ENCODE results near the gene PDZD7.

The PDZD7 gene

DNA sequence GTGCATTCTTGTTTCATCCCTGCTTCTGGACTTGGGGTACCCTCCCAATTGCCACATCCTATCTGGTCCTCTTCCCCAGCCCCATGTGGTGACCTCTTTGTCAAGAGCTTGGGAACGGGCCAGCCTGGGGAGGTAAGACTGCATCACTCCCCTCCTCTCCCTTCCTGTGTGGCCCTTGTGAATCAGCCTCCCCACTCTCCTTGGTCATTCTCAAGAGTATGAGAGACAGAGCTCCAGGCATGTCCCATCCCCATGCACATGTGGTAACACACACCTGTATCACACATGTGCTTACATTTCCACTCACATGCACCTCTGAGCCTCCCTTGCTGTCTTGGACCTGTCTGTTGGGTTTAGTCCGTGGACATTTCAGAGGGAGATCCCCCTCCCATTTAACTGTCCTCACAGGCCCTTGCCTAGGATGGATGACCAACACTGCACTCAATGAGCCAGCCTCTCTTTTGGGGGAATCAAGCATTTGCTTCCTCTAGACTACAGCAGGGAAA lies 46.2 kb downstream of the PDZD7 start:
- no peak overlapping the region for H3K4me3 ChIP-seq (ENCODE audit: low read length)
- H3K4me1 ChIP-seq (ENCODE audit: control insufficient read depth, insufficient read depth, low read length) = peaks cover 28% of the 10 kb centered on the region
- H3K9me3 ChIP-seq (ENCODE audit: control insufficient read depth, low read length) = no peaks in the 10 kb centered on the region
- no peaks in the 10 kb centered on the region for H3K27me3 ChIP-seq (replicated peaks; ENCODE audit: control insufficient read depth, insufficient read depth, low read length)
- DNase-seq (ENCODE audit: low read depth) = no peak
- H3K9ac ChIP-seq (ENCODE audit: low read length) = no peak overlapping the region
- peaks cover 13% of the 10 kb centered on the region for H3K36me3 ChIP-seq (ENCODE audit: control insufficient read depth, insufficient read depth, low read length, severe bottlenecking)

DNA sequence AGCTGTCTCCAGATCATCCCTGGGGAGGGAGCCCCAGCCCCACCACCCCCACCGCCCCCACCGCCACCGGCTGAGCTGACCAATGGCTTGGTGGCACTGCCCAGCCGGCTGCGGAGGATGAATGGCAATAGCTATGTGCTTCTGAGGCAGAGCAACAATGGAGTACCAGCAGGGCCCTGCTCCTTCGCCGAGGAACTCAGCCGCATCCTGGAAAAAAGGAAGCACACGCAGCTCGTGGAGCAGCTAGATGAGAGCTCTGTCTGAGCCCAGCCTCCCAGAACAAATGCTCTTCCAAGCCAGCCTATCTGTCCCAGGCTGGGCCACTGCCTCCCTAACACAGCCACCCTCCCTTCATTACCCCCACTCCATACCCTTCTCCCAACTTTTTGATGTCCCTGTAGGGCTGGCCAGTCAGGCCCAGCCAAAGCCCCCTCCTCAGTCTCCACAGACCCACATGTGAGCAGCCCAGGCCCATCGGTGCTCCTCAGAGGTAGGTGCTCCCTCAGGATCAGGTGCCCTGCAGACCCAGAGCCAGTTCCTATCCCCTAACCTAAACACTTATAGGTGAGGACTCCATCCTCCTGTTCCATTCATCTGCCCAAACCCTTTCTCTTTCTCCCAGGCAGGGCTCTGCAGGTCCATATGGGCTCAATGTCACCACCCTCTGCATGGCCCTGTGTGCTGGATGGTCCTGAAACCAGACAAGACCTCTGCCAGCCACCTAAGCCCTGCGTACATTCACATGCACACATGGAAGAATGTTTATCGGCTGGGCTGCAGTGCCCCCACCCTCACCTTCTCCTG lies 46.9 kb downstream of the PDZD7 start:
- Histone ChIP-seq H3K9me3 (ENCODE audit: control insufficient read depth, low read length) (no peaks in the 10 kb centered on the region), H3K4me1 (ENCODE audit: control insufficient read depth, insufficient read depth, low read length) (peaks cover 24% of the 10 kb centered on the region), H3K27me3 (replicated peaks; ENCODE audit: control insufficient read depth, insufficient read depth, low read length) (no peaks in the 10 kb centered on the region), H3K4me3 (ENCODE audit: low read length) (no peak overlapping the region), H3K9ac (ENCODE audit: low read length) (no peak overlapping the region), H3K36me3 (ENCODE audit: control insufficient read depth, insufficient read depth, low read length, severe bottlenecking) (peaks cover 7% of the 10 kb centered on the region)
- no peak for DNase-seq (ENCODE audit: low read depth)

DNA sequence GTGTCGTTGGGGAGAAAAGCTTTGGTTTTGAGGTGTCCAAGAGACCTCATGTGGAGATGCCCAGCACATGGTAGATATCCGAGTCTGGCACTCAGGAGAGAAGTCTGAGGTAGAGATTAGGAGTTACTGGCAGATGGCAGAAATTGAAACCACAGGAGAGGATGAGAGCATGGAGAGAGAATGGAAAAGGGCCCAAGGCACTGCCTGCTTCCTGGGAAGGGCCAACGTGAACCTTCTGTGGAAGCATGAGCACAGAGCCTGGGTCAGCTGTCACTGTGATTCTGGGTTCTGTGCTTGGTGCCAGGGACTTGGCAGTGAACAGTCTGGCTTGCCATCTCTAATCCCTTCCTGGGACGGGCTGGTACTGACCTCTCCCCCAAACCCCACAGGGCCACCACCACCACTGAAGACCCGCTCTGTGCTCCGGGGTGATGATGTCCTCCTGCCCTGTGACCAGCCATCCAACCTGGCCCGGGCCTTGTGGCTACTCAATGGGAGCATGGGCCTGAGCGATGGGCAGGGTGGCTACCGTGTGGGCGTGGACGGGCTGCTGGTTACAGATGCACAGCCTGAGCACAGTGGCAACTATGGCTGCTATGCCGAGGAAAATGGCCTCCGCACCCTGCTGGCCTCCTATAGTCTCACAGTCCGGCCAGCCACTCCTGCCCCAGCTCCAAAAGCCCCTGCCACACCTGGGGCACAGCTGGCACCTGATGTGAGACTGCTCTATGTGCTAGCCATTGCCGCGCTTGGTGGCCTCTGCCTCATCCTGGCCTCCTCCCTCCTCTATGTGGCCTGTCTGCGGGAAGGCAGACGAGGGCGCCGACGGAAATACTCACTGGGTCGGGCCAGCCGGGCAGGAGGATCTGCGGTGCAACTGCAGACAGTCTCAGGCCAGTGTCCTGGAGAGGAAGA lies 47.8 kb downstream of the PDZD7 start:
- Histone ChIP-seq H3K9ac (ENCODE audit: low read length) (no peak overlapping the region), H3K27me3 (replicated peaks; ENCODE audit: control insufficient read depth, insufficient read depth, low read length) (no peaks in the 10 kb centered on the region), H3K4me1 (ENCODE audit: control insufficient read depth, insufficient read depth, low read length) (peaks cover 15% of the 10 kb centered on the region), H3K9me3 (ENCODE audit: control insufficient read depth, low read length) (no peaks in the 10 kb centered on the region), H3K36me3 (ENCODE audit: control insufficient read depth, insufficient read depth, low read length, severe bottlenecking) (peaks cover 7% of the 10 kb centered on the region), H3K4me3 (ENCODE audit: low read length) (no peak overlapping the region)
- DNase-seq (ENCODE audit: low read depth) = no peak

GRCh38 chr10:100981178-100981772 lies 49.7 kb downstream of the PDZD7 start:
- Histone ChIP-seq H3K4me1 (ENCODE audit: control insufficient read depth, insufficient read depth, low read length) (peaks cover 1% of the 10 kb centered on the region), H3K36me3 (ENCODE audit: control insufficient read depth, insufficient read depth, low read length, severe bottlenecking) (peaks cover 7% of the 10 kb centered on the region), H3K27me3 (replicated peaks; ENCODE audit: control insufficient read depth, insufficient read depth, low read length) (no peaks in the 10 kb centered on the region), H3K9ac (ENCODE audit: low read length) (no peak overlapping the region), H3K9me3 (ENCODE audit: control insufficient read depth, low read length) (no peaks in the 10 kb centered on the region), H3K4me3 (ENCODE audit: low read length) (no peak overlapping the region)
- no peak for DNase-seq (ENCODE audit: low read depth)

- Histone ChIP-seq H3K36me3 (ENCODE audit: control insufficient read depth, insufficient read depth, low read length, severe bottlenecking) (peaks cover 7% of the 10 kb centered on the region), H3K4me3 (ENCODE audit: low read length) (no peak overlapping the region), H3K9ac (ENCODE audit: low read length) (no peak overlapping the region), H3K9me3 (ENCODE audit: control insufficient read depth, low read length) (no peaks in the 10 kb centered on the region), H3K4me1 (ENCODE audit: control insufficient read depth, insufficient read depth, low read length) (no peaks in the 10 kb centered on the region), H3K27me3 (replicated peaks; ENCODE audit: control insufficient read depth, insufficient read depth, low read length) (no peaks in the 10 kb centered on the region)
- no peak for DNase-seq (ENCODE audit: low read depth)
Measured at GRCh38 chr10:100980711-100981110, 50.2 kb downstream of the PDZD7 start.

GRCh38 chr10:100980311-100980710 lies 50.6 kb downstream of the PDZD7 start:
- H3K4me3 ChIP-seq (ENCODE audit: low read length) = no peak overlapping the region
- H3K27me3 ChIP-seq (replicated peaks; ENCODE audit: control insufficient read depth, insufficient read depth, low read length) = no peaks in the 10 kb centered on the region
- no peaks in the 10 kb centered on the region for H3K9me3 ChIP-seq (ENCODE audit: control insufficient read depth, low read length)
- DNase-seq (ENCODE audit: low read depth) = no peak
- H3K4me1 ChIP-seq (ENCODE audit: control insufficient read depth, insufficient read depth, low read length) = no peaks in the 10 kb centered on the region
- H3K36me3 ChIP-seq (ENCODE audit: control insufficient read depth, insufficient read depth, low read length, severe bottlenecking) = peaks cover 7% of the 10 kb centered on the region
- no peak overlapping the region for H3K9ac ChIP-seq (ENCODE audit: low read length)

- DNase-seq (ENCODE audit: low read depth) = no peak
- Histone ChIP-seq H3K4me1 (ENCODE audit: control insufficient read depth, insufficient read depth, low read length) (no peaks in the 10 kb centered on the region), H3K9ac (ENCODE audit: low read length) (no peak overlapping the region), H3K9me3 (ENCODE audit: control insufficient read depth, low read length) (no peaks in the 10 kb centered on the region), H3K27me3 (replicated peaks; ENCODE audit: control insufficient read depth, insufficient read depth, low read length) (no peaks in the 10 kb centered on the region), H3K4me3 (ENCODE audit: low read length) (no peak overlapping the region), H3K36me3 (ENCODE audit: control insufficient read depth, insufficient read depth, low read length, severe bottlenecking) (peaks cover 7% of the 10 kb centered on the region)
Measured at GRCh38 chr10:100979791-100980272, 51.1 kb downstream of the PDZD7 start.

- peaks cover 7% of the 10 kb centered on the region for H3K36me3 ChIP-seq (ENCODE audit: control insufficient read depth, insufficient read depth, low read length, severe bottlenecking)
- no peak overlapping the region for H3K9ac ChIP-seq (ENCODE audit: low read length)
- H3K9me3 ChIP-seq (ENCODE audit: control insufficient read depth, low read length) = no peaks in the 10 kb centered on the region
- no peaks in the 10 kb centered on the region for H3K4me1 ChIP-seq (ENCODE audit: control insufficient read depth, insufficient read depth, low read length)
- H3K4me3 ChIP-seq (ENCODE audit: low read length) = no peak overlapping the region
- DNase-seq (ENCODE audit: low read depth) = no peak
- no peaks in the 10 kb centered on the region for H3K27me3 ChIP-seq (replicated peaks; ENCODE audit: control insufficient read depth, insufficient read depth, low read length)
Measured at GRCh38 chr10:100978901-100979195, 52.1 kb downstream of the PDZD7 start.

- DNase-seq (ENCODE audit: low read depth) = no peak
- Histone ChIP-seq H3K9me3 (ENCODE audit: control insufficient read depth, low read length) (no peaks in the 10 kb centered on the region), H3K9ac (ENCODE audit: low read length) (no peak overlapping the region), H3K4me1 (ENCODE audit: control insufficient read depth, insufficient read depth, low read length) (no peaks in the 10 kb centered on the region), H3K27me3 (replicated peaks; ENCODE audit: control insufficient read depth, insufficient read depth, low read length) (no peaks in the 10 kb centered on the region), H3K4me3 (ENCODE audit: low read length) (no peak overlapping the region), H3K36me3 (ENCODE audit: control insufficient read depth, insufficient read depth, low read length, severe bottlenecking) (peaks cover 7% of the 10 kb centered on the region)
Measured at GRCh38 chr10:100978121-100978900, 52.6 kb downstream of the PDZD7 start.

GRCh38 chr10:100977436-100977835 lies 53.5 kb downstream of the PDZD7 start:
- no peak overlapping the region for H3K9ac ChIP-seq (ENCODE audit: low read length)
- H3K4me3 ChIP-seq (ENCODE audit: low read length) = no peak overlapping the region
- H3K27me3 ChIP-seq (replicated peaks; ENCODE audit: control insufficient read depth, insufficient read depth, low read length) = no peaks in the 10 kb centered on the region
- no peak for DNase-seq (ENCODE audit: low read depth)
- H3K4me1 ChIP-seq (ENCODE audit: control insufficient read depth, insufficient read depth, low read length) = no peaks in the 10 kb centered on the region
- H3K36me3 ChIP-seq (ENCODE audit: control insufficient read depth, insufficient read depth, low read length, severe bottlenecking) = peaks cover 7% of the 10 kb centered on the region
- no peaks in the 10 kb centered on the region for H3K9me3 ChIP-seq (ENCODE audit: control insufficient read depth, low read length)

Measured in adipocyte (in vitro differentiated cells).